Measurements from ENCODE around the gene ARHGEF4.

Gene ARHGEF4

DNA sequence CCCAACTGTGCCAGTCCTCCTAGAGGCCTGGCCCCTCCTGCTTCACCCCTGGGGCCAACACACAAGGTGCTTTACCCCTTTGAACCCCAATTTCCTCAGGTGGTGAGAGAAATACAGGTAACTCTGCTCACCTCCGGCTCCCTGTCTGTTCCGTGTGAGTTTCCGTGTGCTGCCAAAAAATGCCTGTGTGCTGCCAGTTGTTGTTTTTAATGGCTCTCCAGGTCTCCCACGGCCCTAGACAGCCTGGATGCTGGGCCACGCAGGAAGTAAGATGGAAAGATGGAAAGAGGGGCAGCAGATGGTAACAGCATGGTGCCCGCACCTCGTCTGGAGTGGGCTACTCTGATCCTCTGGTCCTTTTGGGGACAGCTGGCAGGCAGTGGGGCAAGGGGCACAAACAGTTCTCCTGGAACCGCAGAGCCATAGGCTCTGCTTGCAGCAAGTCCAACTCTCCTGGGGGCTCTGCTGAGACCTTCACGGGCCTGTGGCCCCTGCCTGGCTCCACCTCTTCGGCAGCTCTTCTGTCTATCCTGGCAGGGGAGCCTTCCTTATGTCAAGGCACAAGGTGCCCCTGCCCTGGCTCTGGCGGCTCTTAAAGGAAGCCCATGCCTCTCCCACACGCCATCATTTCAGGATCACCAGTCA lies 4.3 kb upstream of the ARHGEF4 start:
- in situ Hi-C loops (cut with HindIII; ENCODE audit: low pct_unique_long_range_greater_than_20kb, low sequenced_read_pairs): no loop called here
- no peak for TF ChIP-seq JUND (IDR thresholded peaks at IDR 0.05; ENCODE audit: low read depth)
- no peak for DNase-seq (ENCODE audit: low read depth in 1 of 2, low spot score in 1 of 2)

DNA sequence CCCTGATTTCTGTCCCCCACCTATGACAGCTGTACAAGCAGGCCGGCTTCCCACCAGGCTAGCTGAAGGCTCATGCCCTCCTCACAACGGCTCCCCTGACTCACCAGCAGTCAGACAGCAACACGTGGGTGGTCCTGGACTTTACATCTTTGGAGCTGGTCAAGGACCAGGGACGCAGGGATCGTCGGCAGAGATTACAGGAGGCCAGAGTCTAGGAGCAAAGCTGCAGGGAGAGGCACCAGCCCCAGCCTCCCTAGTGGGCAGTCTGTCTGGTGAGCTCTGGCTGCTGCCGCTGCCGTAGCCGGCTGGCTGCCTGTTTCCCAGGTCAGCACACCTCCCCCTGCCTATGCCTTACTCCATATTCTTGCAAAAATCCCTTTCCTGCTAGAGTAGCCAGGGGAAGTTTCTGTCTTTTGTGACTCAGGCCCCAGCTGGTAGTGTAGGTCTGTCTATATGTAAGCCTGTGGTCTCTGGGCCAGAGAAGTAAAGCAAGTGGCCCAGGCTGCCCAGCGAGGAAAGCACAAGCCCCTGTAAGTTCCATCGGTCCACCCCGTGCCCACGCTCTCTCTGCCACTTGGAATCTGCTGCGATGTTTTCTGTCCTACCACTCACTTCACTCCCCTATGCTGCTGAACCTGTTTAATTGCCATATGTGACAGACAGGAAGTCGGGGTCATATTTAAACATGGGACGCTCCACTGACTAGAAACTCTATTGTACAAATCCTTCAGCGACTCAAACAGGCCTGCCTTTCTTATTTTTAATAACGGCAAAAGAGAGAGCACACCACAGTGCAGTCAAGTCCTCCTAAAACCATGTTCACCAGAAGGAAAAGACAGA lies 2.4 kb upstream of the ARHGEF4 start:
- TF ChIP-seq JUND (IDR thresholded peaks at IDR 0.05; ENCODE audit: low read depth): no peak
- in situ Hi-C loops (cut with HindIII; ENCODE audit: low pct_unique_long_range_greater_than_20kb, low sequenced_read_pairs): no loop called here
- no peak for DNase-seq (ENCODE audit: low read depth in 1 of 2, low spot score in 1 of 2)

DNA sequence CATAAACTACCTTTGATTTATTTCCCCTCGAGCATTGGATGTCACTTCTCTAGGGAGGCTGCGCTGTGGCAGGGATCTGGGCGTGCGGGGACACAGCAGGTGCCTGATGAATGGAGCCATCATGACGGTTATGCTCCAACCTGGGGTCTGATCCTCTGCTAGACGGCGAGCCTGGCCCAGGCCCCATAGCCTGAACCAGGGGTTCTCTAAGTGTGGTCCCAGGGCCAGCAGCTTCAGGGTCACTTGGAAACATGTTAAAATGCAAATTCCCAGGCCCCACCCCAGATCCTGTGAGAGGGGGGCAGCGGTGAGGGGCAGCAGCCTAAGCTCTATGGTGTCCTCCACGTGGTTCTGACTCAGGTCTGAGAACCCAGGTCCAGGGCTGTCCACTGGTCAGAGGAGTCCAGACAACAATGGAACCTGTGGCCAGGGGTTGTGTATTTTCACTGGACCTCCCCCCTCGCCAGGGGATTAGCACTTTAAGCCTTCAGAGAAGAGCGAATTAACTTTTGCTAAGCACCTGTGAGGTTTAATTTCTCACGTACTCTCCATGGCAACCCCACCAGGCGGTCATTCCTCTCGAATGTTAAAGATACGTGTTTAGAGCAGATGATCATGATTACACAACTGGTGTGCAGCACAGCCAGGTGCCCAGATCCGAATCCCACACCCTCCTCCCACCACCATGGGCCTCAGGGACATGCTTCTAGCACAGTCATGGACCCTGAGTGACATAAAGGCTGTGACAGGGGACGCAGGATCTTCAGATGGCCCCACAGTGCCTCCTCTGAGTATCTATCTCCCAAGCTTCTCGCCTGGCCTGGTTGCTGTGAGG lies 1.6 kb upstream of the ARHGEF4 start:
- no peak for DNase-seq (ENCODE audit: low read depth in 1 of 2, low spot score in 1 of 2)
- in situ Hi-C loops (cut with HindIII; ENCODE audit: low pct_unique_long_range_greater_than_20kb, low sequenced_read_pairs): no loop called here
- no peak for TF ChIP-seq JUND (IDR thresholded peaks at IDR 0.05; ENCODE audit: low read depth)

DNA sequence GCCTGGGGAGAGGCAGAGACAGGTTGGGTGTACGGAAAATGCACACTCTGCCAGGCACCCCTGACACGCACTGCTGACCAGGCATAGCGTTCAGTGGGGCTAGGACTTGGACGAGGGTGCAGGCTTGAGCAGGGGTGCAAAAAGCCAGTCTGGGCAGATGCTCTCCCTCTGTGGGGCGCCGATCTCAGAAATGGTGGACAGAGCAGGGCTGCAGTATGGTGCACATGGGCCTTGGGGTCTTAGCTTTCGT lies 1.0 kb upstream of the ARHGEF4 start:
- no peak for DNase-seq (ENCODE audit: low read depth in 1 of 2, low spot score in 1 of 2)
- no peak for TF ChIP-seq JUND (IDR thresholded peaks at IDR 0.05; ENCODE audit: low read depth)
- in situ Hi-C loops (cut with HindIII; ENCODE audit: low pct_unique_long_range_greater_than_20kb, low sequenced_read_pairs): no loop called here

DNA sequence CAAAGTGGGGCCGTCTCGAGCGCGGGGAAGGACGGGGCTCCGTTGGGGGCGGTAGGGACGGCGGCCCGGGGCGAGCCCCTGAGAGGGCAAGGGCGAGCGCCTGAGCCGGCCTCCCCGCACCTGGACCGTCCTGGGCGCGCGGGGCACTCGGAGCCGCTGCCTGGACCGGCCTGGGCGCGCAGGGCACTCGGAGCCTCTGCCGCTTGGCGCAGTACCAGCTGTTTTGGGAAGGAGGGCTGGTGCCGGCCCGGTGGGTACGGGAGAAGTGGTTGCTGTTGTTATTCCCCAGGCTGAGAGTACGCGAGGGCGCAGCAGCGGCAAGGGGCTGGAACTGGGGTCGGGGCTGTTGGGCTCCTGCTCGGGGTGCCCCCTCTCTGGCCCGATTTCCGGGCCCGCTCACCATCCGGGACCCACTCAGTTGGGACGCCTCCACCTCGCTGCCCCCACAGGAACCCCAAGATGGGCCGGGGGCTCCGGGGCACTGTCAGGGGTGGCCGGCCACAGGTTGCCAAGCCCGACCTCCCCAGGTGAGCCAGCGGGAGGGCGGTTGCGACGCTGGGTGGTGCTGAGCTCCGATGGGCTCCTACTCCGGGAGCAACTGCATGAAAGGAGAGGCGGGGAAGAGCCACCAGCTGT lies 579 bp downstream of the ARHGEF4 start:
- TF ChIP-seq JUND (IDR thresholded peaks at IDR 0.05; ENCODE audit: low read depth): no peak
- no peak for DNase-seq (ENCODE audit: low read depth in 1 of 2, low spot score in 1 of 2)
- in situ Hi-C loops (cut with HindIII; ENCODE audit: low pct_unique_long_range_greater_than_20kb, low sequenced_read_pairs): no loop called here

DNA sequence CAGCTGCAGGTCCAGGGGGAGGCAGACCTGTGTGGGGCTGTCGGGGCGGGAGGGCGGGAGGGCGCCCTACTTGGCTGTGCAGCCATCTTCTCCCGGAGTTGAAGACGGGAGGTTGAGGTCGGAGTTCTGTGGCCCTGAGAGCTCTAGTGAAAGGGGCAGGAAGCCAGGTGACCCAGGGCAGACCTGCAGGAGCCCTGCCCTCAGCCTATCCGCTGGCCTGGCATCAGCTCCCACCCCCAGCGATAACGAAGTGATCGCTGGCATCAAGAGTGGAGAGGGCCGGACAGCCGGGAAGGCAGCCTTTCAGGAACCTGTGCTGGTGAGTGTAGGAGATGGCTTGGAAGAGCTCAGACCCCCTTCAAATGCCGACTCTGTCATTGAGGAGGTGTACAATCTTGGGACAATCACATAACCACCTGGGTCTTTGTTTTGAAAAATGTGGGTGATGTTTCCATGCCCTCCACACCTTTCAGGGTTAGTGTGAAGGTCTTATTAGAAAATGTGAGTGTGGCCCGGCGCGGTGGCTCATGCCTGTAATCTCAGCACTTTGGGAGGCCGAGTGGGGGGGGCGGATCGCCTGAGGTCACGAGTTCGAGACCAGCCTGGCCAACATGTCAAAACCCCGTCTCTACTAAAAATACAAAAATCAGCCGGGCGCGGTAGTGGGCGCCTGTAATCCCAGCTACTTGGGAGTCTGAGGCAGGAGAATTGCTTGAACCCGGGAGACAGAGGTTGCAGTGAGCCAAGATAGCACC lies 1.3 kb downstream of the ARHGEF4 start:
- TF ChIP-seq JUND (IDR thresholded peaks at IDR 0.05; ENCODE audit: low read depth): no peak
- no peak for DNase-seq (ENCODE audit: low read depth in 1 of 2, low spot score in 1 of 2)
- in situ Hi-C loops (cut with HindIII; ENCODE audit: low pct_unique_long_range_greater_than_20kb, low sequenced_read_pairs): no loop called here

DNA sequence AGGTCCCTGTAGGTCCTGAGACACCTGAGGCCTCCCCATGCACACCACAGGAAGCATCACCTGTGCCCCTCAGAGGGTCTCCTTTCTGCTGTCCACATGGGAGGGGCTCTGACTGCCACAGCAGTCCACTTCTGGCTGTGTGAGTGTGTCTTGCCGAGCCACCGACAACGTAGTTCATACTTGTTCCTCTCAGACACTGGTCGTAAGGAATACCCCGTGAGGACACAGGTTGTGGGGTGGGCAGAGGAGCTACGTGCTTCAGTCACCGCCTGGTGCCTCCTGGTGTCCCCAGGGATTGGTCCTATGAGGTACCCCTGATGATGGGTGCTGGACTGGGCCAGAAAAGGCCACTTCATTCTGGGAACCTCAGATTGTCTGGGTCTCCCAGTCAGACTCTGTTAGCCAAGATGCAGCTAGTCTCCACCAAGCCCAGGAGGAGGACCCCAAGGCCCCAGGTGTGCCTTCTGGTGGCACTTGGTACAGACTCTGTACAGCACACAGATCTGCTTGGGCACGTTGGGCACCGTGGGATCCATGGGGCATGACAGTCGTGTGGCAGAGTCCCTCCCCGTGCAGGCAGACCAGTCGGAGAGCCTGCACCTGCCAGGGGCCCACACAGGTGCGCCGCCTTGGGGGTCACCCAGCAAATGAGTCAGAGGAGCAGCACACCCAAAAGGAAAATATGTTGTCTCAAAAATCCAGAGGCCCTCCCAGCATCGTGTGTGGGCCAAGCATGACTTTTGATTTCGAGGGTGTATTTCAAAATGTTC lies 2.5 kb downstream of the ARHGEF4 start:
- TF ChIP-seq JUND (IDR thresholded peaks at IDR 0.05; ENCODE audit: low read depth): no peak
- in situ Hi-C loops (cut with HindIII; ENCODE audit: low pct_unique_long_range_greater_than_20kb, low sequenced_read_pairs): no loop called here
- DNase-seq (ENCODE audit: low read depth in 1 of 2, low spot score in 1 of 2): no peak

DNA sequence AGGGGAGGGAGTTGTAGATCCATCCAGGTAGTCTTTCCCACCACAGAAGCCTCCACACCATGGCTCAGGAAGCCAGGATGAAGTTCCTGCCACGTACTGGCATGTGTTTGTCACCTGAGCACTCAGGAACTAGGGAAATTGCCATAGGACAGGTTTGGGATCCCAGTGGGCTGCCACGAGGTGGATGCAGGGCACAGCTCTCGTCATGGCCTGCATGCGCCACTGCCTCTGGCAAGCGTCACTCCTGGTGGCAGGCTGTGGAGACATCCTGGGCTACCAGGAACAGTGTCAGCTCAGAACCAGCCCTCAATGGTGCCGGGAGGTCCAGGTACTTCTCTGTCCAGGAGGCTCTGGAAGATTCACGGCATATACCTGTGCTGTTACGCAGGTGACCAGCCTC lies 3.8 kb downstream of the ARHGEF4 start:
- TF ChIP-seq JUND (IDR thresholded peaks at IDR 0.05; ENCODE audit: low read depth): no peak
- in situ Hi-C loops (cut with HindIII; ENCODE audit: low pct_unique_long_range_greater_than_20kb, low sequenced_read_pairs): no loop called here

DNA sequence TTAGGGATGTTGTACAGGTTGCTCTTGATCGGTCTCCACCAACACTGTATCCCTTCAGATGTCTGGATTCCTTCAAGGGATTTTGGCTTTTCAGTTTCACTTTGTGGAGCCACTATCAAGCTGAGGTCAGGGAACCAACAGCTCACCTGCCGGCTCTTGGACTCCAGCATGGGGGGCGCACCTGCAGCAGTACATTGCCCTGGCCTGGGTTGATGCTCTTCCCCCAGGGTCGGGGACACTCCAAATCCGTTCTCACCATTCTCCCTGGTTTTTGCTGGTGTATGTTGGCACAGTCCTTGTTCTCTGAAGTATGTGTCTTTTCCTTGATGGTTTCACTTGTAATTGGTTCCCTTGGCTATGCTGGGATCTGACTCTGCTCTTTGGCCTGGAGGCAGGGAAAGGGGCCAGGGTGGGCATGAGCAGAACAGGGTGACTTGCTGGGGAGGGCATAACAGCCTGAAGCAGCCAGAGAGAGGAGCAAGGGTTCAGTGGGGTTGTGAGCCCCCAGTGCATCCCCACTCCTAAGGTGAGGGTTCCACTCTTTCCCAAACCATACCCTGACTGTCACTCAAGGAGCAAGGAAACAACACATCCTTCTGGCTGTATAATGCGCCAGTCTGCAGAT lies 5.1 kb downstream of the ARHGEF4 start:
- in situ Hi-C loops (cut with HindIII; ENCODE audit: low pct_unique_long_range_greater_than_20kb, low sequenced_read_pairs): no loop called here
- DNase-seq (ENCODE audit: low read depth in 1 of 2, low spot score in 1 of 2): no peak
- TF ChIP-seq JUND (IDR thresholded peaks at IDR 0.05; ENCODE audit: low read depth): no peak

More for the DNA sequence above, 3.8 kb downstream of the ARHGEF4 start:
- no peak for DNase-seq (ENCODE audit: low read depth in 1 of 2, low spot score in 1 of 2)

DNA sequence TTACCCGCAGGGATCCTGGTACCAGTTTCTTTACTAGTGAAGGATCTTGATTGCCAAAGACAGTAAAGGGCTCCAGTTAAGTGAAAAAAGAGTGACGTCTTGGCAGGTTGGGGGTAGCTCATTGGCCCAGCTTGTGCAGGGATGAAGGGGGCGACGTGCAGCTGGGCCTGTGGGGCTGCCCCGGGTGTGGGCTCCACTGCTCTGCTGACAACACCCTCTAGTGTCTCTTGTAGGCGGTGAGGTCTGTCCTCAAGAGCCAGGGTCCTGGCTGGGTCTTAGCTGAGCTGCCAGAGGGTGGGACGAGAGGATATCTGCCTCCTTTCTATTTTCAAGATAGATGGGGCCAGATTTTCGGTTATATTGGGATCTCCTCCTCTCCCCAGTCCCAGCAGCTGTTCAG lies 6.1 kb downstream of the ARHGEF4 start:
- in situ Hi-C loops (cut with HindIII; ENCODE audit: low pct_unique_long_range_greater_than_20kb, low sequenced_read_pairs): no loop called here
- DNase-seq (ENCODE audit: low read depth in 1 of 2, low spot score in 1 of 2): no peak
- TF ChIP-seq JUND (IDR thresholded peaks at IDR 0.05; ENCODE audit: low read depth): no peak

DNA sequence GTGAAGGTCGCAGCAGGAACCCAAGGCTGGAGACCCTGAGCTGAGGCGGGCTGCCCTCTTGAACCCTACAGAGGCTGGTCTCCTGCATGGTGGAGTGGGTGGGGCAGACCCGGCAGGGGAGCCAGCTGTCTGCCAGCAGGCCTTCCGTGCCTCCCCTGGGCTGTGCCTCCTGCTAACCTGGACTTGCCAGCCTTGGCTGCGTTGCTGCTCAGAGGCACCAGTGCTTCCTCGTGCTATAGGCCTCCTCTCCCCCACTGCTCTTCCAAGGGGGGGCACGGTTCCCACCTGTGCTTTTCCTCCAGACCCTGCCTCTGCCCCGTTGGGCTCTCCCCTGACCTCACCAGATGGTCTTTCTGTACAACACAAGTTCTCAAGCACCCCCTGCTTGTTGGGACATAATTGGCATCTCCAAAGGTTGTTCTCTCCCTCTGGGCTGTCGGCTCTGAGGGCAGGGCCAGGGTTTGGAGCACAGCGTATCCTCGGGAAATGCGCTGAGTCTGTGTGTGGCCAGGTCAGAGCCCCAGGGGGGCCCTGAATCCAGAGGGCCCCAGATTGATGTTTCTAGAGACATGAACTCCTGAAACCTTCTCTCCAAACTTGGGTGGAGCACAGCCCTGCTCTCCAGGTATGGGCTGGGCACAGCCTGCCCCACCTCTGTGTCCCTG lies 6.7 kb downstream of the ARHGEF4 start:
- no peak for DNase-seq (ENCODE audit: low read depth in 1 of 2, low spot score in 1 of 2)
- in situ Hi-C loops (cut with HindIII; ENCODE audit: low pct_unique_long_range_greater_than_20kb, low sequenced_read_pairs): no loop called here
- no peak for TF ChIP-seq JUND (IDR thresholded peaks at IDR 0.05; ENCODE audit: low read depth)

Measured in T47D (cell line).